SHP77 (cell line): ENCODE data around the gene ALG9.

Source experiments
- DNase-seq, 2 experiments: peaks; one replicate each; lab custom pipeline; 2025; lab: John Stamatoyannopoulos, UW

ALG9 gene

DNA sequence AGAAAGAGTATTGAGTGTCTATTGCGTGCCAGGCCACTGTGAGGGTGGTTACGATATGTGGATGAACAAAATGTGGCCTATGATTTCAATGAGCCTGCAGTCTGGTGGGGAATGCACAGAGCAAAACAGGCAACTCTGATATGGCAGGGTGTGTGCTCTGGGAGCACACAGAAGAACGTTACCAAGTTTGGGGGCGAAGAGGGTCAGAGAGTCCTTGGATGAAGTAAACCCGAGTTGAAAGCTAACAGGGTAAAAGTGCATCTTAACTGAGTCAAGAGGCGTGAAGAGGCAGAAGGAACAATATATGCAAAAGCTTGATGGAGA is 8.2 kb upstream of the ALG9 start:
- DNase-seq, result no peak

DNA sequence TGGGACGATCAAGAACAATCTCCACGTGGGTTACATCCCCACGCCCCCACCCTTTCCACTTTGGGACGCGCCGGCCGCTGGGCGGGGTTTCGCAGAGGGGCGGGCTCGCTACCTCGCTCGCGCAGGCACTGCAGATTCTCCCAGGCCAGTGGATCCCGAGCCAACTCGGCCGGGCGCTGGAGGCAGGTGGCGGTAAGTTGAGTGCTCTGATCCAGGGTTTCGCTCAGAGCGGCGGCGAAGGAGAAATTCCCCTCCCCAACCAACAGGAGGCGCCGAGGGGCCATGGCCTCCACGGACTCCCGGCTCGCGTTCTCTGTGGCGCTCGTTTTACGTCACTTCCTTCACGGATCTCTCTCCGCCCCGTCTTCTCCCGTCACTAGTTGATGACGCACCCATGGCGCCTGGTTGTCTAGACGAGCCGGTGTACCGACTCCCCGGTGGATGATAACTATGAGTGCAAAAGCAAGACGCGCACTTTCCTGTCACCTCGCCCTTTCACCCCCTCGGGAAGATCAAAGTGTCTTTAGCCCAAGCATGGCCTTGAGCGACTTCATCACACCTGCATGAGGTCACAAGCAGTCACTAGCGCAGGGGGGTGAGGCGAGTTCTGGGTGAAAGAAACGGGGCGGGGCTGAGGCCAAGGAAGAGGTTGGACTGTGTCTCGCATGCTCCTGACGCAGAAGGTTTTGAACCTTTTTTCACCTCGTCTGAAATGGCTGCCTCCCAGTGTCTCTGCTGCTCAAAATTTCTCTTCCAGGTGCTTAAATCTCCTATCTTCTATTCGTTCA is 7.7 kb upstream of the ALG9 start, which contains the start of the genes CFAP68 and FDXACB1:
Gene CFAP68 (plus strand): TSS at position 693 of the 788 bp plus-strand sequence. CDS start 20 bp downstream, at position 713.
Gene FDXACB1 (minus strand): TSS at position 317 of the 788 bp plus-strand sequence. CDS start 33 bp downstream, at position 284.
- peak; percentile 96 to 98 for DNase-seq

DNA sequence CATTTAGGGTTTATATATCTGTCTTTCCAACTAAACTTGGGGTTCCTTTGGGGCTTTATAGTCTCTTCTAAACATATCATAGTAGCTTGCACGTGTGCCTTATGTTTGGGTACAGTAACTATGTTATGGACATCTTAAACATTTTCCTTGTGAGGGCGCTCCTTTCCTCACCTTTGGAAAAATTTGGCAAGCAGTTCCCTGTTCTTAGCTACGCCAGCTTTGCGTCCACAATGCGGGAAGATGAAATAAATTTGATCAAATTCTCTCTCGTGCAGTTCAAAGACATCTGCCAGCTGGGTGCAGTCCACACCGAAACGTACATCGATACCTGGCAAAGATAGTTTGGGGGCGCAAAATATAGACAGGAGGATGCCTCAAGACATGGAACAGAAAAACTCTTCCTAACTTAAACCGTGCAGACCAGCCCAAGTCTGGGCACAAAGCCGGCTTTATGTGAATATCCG is 7.0 kb upstream of the ALG9 start:
- DNase-seq, result peak in 1 of 2 experiments; percentile 37

DNA sequence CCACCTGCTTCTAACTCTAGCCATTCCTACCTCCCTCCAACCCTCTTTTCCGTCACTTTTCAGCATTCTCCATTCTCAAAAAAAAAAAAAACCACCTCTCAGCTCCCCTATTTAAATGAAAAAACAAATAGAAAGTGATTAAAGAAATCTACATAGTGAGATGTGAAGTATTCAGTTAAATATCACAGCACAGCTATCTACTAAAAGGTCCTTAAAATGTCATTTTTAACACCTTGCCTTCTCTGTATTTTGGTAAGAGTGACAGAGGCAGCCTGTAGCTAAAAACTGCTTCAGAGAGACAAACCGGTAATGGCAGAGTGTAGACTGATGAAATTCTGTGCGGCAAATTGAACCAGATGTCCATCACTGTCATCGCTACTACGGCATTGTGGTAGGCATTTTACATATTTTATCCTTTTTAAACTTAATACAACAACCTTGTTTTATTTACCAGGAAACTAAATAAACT is 346 bp upstream of the ALG9 start:
- no peak for DNase-seq

- DNase-seq, result no peak
These were observed 877 bp downstream of the ALG9 start for GRCh38 chr11:111870522-111870885.

GRCh38 chr11:111870113-111870512 is 1.3 kb downstream of the ALG9 start:
- no peak for DNase-seq

GRCh38 chr11:111860257-111860656 is 11.1 kb downstream of the ALG9 start:
- no peak for DNase-seq

GRCh38 chr11:111855506-111855905 is 15.9 kb downstream of the ALG9 start:
- DNase-seq, result no peak

GRCh38 chr11:111852103-111852502 is 19.3 kb downstream of the ALG9 start:
- DNase-seq, result no peak

GRCh38 chr11:111851636-111852035 is 19.7 kb downstream of the ALG9 start:
- no peak for DNase-seq

- no peak for DNase-seq
These were observed 20.3 kb downstream of the ALG9 start for GRCh38 chr11:111851067-111851466.

GRCh38 chr11:111849631-111850030 is 21.8 kb downstream of the ALG9 start:
- DNase-seq, result no peak

DNA sequence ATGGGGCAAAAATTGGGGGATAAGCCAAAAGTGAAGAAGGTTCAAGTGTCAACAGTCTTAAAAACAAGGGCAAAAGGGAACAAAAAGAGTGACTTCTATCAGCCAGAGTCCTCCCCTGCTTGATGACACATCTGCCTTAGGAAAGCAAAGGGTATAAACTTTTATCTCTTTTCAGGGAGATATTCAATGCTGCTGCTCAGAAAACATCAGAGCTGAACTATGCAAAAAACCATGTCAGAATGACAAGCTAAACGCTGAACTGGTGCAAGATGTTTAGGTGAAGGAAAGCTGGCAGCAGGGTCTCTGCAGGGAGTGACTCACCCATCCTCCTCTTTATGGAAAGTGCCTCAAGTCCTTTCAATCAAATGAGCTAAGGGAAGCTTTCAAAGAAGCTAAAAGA is 24.7 kb downstream of the ALG9 start:
- no peak for DNase-seq

GRCh38 chr11:111846063-111846462 is 25.3 kb downstream of the ALG9 start:
- no peak for DNase-seq

GRCh38 chr11:111845276-111846028 is 25.9 kb downstream of the ALG9 start:
- DNase-seq, result no peak

DNA sequence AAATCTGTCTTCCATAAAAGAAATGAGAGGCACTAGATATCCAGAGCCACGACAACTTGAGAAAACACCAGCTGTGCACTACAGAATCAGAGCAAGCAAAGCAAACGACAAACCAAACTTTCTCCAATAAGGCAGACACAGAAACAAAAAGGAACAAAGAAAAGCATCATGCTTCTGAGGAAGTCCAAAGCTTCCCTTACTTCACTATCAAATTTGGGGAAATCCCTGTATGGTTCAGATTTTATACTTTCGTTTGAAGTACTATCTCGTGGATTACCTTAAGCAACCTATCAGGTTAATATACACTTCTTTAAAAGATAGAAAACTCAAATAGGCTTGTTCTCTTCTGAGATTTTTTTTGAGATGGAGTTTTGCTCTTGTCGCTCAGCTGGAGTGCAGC is 27.7 kb downstream of the ALG9 start:
- DNase-seq, result no peak

GRCh38 chr11:111841370-111842053 is 29.9 kb downstream of the ALG9 start:
- DNase-seq, result peak; percentile 55 to 66

- DNase-seq, result no peak
These were observed 31.2 kb downstream of the ALG9 start for GRCh38 chr11:111840143-111840542.

DNA sequence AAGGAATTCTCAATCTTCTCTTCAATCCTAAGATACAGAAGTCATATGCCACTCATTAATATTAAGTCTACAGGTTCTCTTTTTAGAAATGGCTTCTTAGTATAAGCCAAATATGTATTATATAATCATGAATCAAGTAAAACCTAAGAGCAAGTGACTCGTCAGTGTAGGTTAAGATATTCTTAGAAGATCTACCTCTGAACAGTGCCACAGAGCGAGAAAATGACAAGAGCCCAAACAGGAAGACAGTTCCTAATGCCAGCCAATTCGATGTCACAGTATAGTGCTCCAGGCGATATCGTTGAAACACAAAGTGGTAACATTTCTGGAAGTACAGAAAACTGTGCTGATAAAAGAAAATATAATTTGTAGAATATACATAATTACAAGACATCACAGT is 33.3 kb downstream of the ALG9 start:
- DNase-seq, result no peak

- no peak for DNase-seq
These were observed 34.0 kb downstream of the ALG9 start for GRCh38 chr11:111837366-111837891.

DNA sequence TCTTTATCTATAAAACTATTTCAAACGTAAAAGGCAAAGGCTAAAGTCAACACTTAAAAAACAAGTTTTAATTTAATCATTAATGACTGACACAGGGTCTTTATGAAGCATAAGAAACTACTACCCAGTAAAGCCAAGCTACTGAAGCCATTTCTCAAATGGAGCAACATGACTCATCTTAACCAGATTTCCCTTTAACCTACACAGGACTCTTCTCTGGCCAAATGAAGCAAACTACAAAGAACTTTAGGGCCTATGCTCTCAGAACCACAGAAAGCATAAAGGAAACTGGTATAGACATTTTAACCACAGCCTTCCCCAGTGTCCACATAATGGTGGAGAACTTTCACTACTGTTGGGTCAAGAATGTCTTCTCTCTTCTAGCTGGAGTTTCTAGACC is 34.7 kb downstream of the ALG9 start:
- no peak for DNase-seq

DNA sequence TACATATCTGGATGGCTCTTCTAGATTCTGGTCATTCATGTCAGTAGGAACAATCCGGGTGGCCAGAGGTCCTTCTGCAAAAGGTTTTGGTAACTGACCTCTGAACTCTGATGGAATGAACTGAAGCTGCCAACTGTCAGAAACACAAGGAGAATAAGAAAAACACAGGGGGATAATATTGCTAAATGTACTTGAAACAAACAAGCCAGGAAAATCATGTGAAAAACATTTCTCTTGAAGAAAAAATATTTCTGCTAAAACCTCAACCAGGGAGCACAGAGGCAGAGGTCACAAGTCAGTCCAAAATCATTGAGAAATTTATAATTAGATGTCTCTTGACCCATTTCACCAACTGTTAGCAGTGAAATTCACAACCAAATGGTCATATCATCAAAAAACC is 35.2 kb downstream of the ALG9 start:
- no peak for DNase-seq
